GM12874 (cell line): ENCODE measurements around the gene RUNX3.

Experiments
- TF ChIP-seq, protein P1 (sequence below): IDR thresholded peaks from 2 replicates; pipeline ENCODE4 v1.5.1; 2011; ENCODE audit warnings: low read depth, mild to moderate bottlenecking, control low read depth, low read length, moderate library complexity; ENCODE audit not compliant: insufficient read depth

RUNX3 gene

DNA sequence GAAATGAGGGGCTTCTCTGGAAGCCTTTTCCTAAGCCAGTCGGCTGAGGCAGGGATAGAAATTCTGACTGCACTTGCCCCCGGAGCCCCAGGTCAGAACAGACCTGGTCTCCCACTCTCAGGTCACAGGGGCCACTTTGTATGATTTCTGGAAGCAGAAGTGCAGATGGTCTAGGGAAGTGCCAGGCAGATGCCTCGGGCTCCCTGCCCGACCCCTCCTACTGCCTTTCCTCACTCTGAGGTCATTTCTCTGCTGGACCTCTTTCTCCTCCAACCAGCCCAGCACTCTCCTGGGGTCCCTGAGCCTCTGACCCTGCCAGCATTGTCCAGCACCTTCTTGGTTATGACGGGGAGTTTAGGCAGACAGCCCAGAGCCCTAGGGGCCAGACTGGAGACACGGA, 8.7 kb downstream of the RUNX3 start:
- TF ChIP-seq, protein P1, sequence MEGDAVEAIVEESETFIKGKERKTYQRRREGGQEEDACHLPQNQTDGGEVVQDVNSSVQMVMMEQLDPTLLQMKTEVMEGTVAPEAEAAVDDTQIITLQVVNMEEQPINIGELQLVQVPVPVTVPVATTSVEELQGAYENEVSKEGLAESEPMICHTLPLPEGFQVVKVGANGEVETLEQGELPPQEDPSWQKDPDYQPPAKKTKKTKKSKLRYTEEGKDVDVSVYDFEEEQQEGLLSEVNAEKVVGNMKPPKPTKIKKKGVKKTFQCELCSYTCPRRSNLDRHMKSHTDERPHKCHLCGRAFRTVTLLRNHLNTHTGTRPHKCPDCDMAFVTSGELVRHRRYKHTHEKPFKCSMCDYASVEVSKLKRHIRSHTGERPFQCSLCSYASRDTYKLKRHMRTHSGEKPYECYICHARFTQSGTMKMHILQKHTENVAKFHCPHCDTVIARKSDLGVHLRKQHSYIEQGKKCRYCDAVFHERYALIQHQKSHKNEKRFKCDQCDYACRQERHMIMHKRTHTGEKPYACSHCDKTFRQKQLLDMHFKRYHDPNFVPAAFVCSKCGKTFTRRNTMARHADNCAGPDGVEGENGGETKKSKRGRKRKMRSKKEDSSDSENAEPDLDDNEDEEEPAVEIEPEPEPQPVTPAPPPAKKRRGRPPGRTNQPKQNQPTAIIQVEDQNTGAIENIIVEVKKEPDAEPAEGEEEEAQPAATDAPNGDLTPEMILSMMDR = no peak

DNA sequence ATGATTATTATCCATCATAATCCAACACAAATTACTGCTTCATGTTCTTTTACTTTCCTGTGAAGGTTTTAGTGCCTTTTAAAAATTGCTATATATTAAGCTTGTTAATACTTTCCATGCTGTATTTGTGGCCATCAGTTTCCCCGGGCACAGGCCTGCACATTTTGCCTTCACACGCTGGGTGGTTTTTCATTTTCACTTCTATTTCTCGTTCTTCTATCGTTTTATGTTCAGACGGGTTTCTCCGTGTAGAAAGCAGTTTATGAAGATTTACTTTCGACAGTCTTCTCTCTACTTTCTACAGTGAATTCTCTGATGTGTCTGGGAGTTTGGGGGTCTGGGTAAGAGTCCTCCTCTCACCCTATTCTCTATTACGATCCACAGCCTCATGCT, 9.5 kb downstream of the RUNX3 start:
- TF ChIP-seq, protein P1 = no peak

DNA sequence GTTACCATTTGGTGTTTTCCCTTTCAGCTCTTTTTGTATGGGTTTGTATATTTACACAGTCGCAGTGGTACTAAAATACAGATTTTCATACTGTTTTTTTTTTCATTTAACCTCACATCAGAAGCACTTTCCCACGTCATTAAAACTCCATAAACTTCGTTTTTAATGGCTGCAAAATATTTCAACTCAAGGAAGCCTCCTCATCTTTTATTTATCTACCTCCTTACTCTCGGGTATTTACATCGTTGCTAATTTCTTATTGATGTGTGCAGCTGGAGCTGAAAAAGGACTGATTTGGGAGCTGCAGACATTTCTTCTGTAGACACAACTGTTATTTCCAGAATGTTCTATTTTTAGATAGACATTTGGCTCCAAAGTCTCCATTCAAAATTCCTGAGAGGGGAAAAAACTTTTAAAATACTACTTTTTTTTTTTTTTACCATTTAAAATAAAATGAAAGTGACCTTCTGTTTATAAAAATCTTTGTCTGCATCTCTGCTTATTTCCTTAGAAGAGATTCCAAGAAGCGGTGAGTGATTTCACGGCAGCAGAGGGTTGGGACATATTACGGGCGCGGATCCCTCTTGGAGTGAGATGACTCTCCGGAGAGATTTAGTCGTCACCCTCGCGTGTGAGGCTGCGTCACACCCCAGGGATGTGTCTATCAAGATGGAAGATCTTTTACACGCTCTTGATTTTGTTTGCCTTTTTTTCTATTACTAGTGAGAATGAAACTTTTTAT, 10.1 kb downstream of the RUNX3 start:
- TF ChIP-seq, protein P1 = no peak

DNA sequence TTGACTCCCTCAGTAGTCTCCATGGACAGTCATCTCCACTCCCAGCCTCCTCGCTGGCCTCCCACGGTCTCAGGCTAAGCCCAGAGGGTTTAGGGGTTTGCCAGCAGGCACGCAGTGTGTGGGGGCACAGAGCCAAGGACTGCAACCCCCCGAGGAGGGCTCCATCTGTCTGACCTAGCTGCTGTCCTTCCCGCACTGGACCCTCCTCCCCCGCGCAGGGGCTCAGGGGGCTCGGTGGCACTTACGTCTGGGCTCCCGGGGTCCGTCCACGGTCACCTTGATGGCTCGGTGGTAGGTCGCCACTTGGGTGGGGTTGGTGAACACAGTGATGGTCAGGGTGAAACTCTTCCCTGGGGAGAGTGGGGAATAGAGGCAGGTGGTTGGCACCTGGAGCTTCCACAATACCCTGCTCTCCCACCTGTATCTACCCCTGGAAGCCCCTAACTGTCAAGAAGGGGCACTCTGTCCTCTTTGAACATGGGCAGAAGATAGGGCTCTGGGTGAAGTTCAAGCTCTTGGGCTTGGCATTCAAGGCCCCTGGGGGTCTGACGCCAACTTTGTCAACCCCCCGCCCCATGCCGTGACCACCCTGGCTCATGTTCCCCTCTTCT, 11.0 kb downstream of the RUNX3 start:
- TF ChIP-seq, protein P1 = no peak

DNA sequence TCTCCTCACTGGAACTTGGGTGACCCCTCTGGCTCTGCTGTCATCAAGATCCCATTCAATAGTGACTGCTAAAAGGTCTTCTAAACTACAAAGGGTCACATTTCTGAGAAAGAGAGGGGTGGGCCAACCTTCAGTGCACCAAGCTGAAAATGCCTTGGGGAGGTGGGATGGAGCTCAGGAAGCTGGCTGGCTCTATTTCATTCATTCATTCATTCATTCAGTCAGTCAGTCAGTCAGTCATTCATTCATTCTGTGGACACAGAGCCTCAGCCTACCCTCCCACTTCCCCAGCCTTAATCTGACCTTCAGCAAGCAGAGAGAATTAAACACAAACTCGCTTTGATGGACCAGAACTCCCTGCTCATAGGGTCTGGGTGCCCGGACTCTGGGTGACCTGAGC, 11.7 kb downstream of the RUNX3 start:
- TF ChIP-seq, protein P1 = no peak

DNA sequence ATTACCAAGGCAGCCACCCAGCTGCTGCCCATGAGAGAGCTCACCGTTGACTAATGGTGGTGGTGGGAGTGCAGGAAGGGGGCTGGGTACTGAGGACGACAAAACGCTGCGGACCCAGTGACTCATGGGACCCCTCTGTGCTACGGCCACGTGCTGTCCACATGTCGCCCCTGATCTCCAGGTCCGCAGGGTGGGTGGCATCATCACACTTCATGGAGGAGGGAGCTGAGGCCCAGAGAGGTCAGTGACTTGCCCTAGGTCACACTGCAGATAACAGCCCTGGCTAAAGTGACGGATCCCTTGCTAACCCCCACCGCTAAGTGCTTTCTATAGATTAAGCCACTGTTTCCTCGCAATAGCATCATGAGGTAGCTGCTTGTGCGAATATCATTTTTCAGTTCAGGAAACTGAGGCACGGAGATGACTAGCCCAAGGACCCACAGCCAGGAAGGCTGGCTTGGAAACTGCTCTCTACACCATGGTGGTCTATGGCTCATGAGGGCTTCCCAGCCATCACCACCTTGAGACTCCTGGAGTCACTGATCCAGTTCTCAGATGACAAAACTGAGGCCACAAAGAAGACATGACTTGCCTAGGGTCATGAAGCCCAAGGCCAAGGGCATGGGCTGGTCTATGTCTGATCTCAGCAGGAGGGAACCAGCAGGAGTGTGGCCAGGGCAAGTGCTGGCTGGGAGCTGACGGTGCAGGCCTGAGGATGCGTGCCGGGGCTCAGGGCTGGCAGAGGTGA, 12.6 kb downstream of the RUNX3 start:
- TF ChIP-seq, protein P1 = no peak

DNA sequence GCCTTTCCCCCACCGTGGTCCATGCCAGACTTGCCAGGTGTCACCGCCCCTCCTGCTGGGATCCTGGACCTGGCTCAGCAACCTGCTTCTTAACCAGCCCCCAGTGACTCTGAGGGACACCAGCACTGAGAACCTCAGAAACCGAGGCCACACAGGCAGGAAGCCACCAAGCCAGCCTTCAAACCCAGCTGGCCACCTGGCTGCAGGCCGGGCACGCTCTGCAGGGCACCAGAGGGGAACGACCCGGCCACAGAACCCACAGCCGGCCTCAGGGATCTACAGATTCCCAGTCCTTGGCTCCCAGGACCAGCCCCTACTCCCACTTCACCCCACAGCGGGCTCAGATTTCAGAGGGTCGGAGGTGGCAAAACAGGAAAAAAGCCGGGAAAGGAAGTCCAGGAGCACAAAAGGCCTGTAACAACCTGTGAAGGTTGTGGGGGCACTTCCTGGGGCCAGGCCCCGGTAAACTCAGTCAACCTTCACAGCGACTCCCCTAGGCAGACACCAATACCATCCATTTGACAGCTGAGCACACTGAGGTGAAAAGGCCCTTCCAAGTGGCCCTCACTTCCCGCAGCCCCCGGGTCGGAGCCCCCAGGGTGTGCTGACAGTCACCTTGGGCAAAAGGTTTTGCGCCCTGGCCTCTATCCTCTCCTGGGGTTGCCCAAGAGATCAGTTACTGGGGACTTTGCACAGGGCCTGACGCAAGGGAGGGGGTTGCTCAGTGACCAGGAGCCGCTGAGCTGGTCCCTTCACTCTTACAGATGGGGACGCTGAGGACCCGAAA, 14.1 kb downstream of the RUNX3 start:
- TF ChIP-seq, protein P1 = no peak
